Testis (tissue), 2 donors: Measurements from ENCODE around the gene GJA10.

ENCODE experiments used
- CTCF ChIP-seq, 3 experiments: fragments of 450-650 bp in 2 of 3; fragments of 200-600 bp in 1 of 3; sonication (generic) in 1 of 3; IDR thresholded peaks; one replicate each; pipeline ENCODE4 v1.5.1; 2016 to 2019; ENCODE audit warnings: antibody characterized with exemption in 3 of 3, mild to moderate bottlenecking in 2 of 3, moderate library complexity in 1 of 3
- POLR2A ChIP-seq: fragments of 450-650 bp; IDR thresholded peaks from one replicate; pipeline ENCODE4 v1.6.1; 2017; ENCODE audit warnings: antibody characterized with exemption, mild to moderate bottlenecking, moderate library complexity

GRCh38 chr6:89941031-89941762, 46.9 kb downstream of the GJA10 start:
- no peak for TF ChIP-seq CTCF (IDR thresholded peaks at IDR 0.05)
- TF ChIP-seq POLR2A, result no peak
